ENCODE results near the gene KLRC3.
"Not testable (repeated sequence)": the region's sequence is repeated elsewhere in the genome, so short reads cannot be mapped to it uniquely, and the experiment has no call there.

DNA sequence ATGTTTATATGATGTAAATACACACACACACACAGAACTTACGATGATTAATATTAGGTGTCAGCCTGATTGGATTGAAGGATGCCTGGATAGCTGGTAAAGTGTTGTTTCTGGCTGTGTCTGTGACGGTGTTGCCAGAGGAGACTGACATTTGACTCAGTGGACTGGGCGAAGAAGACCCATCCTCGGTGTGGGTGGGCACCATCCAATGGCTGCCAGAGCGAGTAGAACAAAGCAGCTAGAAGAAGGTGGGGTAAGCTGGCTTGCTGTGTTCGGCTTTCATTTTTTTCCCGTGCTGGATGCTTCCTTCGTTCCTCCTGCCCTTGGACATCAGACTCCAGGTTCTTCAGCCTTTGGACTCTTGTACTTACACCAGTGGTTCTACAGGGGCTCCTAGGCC is 20.7 kb upstream of the KLRC3 start:
- TF ChIP-seq, protein P1, sequence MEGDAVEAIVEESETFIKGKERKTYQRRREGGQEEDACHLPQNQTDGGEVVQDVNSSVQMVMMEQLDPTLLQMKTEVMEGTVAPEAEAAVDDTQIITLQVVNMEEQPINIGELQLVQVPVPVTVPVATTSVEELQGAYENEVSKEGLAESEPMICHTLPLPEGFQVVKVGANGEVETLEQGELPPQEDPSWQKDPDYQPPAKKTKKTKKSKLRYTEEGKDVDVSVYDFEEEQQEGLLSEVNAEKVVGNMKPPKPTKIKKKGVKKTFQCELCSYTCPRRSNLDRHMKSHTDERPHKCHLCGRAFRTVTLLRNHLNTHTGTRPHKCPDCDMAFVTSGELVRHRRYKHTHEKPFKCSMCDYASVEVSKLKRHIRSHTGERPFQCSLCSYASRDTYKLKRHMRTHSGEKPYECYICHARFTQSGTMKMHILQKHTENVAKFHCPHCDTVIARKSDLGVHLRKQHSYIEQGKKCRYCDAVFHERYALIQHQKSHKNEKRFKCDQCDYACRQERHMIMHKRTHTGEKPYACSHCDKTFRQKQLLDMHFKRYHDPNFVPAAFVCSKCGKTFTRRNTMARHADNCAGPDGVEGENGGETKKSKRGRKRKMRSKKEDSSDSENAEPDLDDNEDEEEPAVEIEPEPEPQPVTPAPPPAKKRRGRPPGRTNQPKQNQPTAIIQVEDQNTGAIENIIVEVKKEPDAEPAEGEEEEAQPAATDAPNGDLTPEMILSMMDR (conservative IDR thresholded peaks at IDR 0.05 in 1 of 2, IDR thresholded peaks at IDR 0.05 in 1 of 2; ENCODE audit: low read depth in 1 of 2, low read length in 2 of 2) = not testable (repeated sequence)
- TF ChIP-seq EZH2 (IDR thresholded peaks at IDR 0.05; ENCODE audit: low read length, missing control alignments) = not testable (repeated sequence)

Data from fibroblast of lung (primary cell).